Measurements from ENCODE around the gene ACTL8.

- TF ChIP-seq POLR2A (IDR thresholded peaks at IDR 0.05): no peak
- no peak for TF ChIP-seq CTCF (IDR thresholded peaks at IDR 0.05)
Observed at GRCh38 chr1:17829579-17829978, 74.4 kb downstream of the ACTL8 start.
